ENCODE measurements around the gene CNBD2.

Gene CNBD2

GRCh38 chr20:35971981-35972380, 3.6 kb downstream of the CNBD2 start:
- no peak overlapping the region for H3K27ac ChIP-seq (ENCODE audit: extremely low read depth, low read depth, low read length)
- ChIA-PET POLR2A (no interaction called here), CTCF (interaction anchor here (0.6 kb wide), 1 partner anchor 167 kb away, joined by 5 read pairs; no protein-coding TSS in a partner anchor)
- H3K4me1 ChIP-seq (ENCODE audit: control insufficient read depth, insufficient read depth, low read length), result no peaks in the 10 kb centered on the region
- no peaks in the 10 kb centered on the region for H3K36me3 ChIP-seq (ENCODE audit: control insufficient read depth in 2 of 2, insufficient read depth in 1 of 2, low read length in 2 of 2)
- no peak for TF ChIP-seq MEIS1 (CRISPR knock-in tag; IDR thresholded peaks at IDR 0.05; ENCODE audit: borderline replicate concordance)
- no peak for TF ChIP-seq ZNF280C (tag by site-specific recombination; IDR thresholded peaks at IDR 0.05)
- no peak for TF ChIP-seq ZBTB8A (tag by site-specific recombination; IDR thresholded peaks at IDR 0.05)
- no peak for TF ChIP-seq ZNF513 (tag by site-specific recombination; IDR thresholded peaks at IDR 0.05)
- no peak for TF ChIP-seq ZNF518A (tag by site-specific recombination; conservative IDR thresholded peaks at IDR 0.05; ENCODE audit: low read depth)
- TF ChIP-seq ZNF19 (tag by site-specific recombination; IDR thresholded peaks at IDR 0.05; ENCODE audit: low read depth), result no peak
- TF ChIP-seq ZNF350 (tag by site-specific recombination; IDR thresholded peaks at IDR 0.05), result no peak
- TF ChIP-seq ZBTB49 (tag by site-specific recombination; IDR thresholded peaks at IDR 0.05; ENCODE audit: low read depth), result no peak
- no peak for TF ChIP-seq TCF7L2 (IDR thresholded peaks at IDR 0.05; ENCODE audit: borderline replicate concordance, low read depth, low read length)
- no peak for TF ChIP-seq KLF1 (tag by site-specific recombination; IDR thresholded peaks at IDR 0.05)
- H3K4me3 ChIP-seq (ENCODE audit: low read depth, low read length), result no peak overlapping the region
- H3K9me3 ChIP-seq (ENCODE audit: control insufficient read depth, insufficient read depth, low read depth, low read length), result no peaks in the 10 kb centered on the region

GRCh38 chr20:35972462-35972861, 4.1 kb downstream of the CNBD2 start:
- Histone ChIP-seq H3K9me3 (ENCODE audit: control insufficient read depth, insufficient read depth, low read depth, low read length) (no peaks in the 10 kb centered on the region), H3K4me3 (ENCODE audit: low read depth, low read length) (no peak overlapping the region), H3K4me1 (ENCODE audit: control insufficient read depth, insufficient read depth, low read length) (no peaks in the 10 kb centered on the region), H3K36me3 (ENCODE audit: control insufficient read depth in 2 of 2, insufficient read depth in 1 of 2, low read length in 2 of 2) (no peaks in the 10 kb centered on the region), H3K27ac (ENCODE audit: extremely low read depth, low read depth, low read length) (no peak overlapping the region)
- ChIA-PET POLR2A (no interaction called here), CTCF (interaction anchor here (0.6 kb wide), 2 partner anchors 166 to 474 kb away, joined by 3 to 5 read pairs; no protein-coding TSS in a partner anchor)
- no peak for TF ChIP-seq ZNF514 (tag by site-specific recombination; IDR thresholded peaks at IDR 0.05)
- TF ChIP-seq ZNF133 (tag by site-specific recombination; IDR thresholded peaks at IDR 0.05), result no peak
- TF ChIP-seq RBAK (tag by site-specific recombination; IDR thresholded peaks at IDR 0.05), result no peak
- no peak for TF ChIP-seq ZNF146 (tag by site-specific recombination; IDR thresholded peaks at IDR 0.05)
- TF ChIP-seq ZSCAN16 (tag by site-specific recombination; IDR thresholded peaks at IDR 0.05), result no peak
- no peak for TF ChIP-seq ZNF654 (tag by site-specific recombination; IDR thresholded peaks at IDR 0.05; ENCODE audit: low read depth)
